ENCODE measurements around the gene ARMH4. TPM values are rescaled to one million over a fixed set of nuclear protein-coding genes. Genes with fewer than 3 reads are reported as not detected.

ARMH4 gene
- total RNA-seq, 1 experiment from 2014 or later, result 1.8 TPM

DNA sequence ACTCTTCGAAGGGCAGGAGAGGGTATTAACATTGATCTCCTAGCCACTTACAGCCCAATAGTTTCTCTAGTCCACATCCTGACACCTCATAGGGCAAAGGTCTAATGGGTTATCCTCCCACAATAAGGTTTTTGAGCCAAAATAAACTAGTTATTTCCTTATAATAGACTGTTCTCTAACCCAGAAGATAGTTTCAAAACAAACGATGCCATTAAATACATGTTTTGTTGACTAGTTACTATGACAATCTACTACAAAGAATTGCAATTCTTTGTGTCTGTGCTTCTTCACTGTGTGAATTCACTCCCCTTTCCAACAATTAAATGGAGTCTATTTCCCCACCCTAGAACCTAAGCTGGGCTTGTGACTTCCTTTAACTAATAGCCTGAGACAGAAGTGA is 41.5 kb upstream of the ARMH4 start:
- intact Hi-C loops (cut with micrococcal nuclease; ENCODE audit: unreplicated experiment) (no loop called here), in situ Hi-C loops (cut with HindIII; ENCODE audit: low pct_unique_long_range_greater_than_20kb, low sequenced_read_pairs) (no loop called here)
- TF ChIP-seq SIN3A (IDR thresholded peaks at IDR 0.05; ENCODE audit: borderline replicate concordance, insufficient read depth, low read depth, low read length), result no peak
- ATAC-seq (no peak), DNase-seq (ENCODE audit: low read depth, low spot score) (no peak)
- H3K4me3 ChIP-seq (ENCODE audit: low read depth in 2 of 2, low read length in 2 of 2), result no peak overlapping the region
- no peaks in the 10 kb centered on the region for H3K27me3 ChIP-seq (ENCODE audit: control insufficient read depth, insufficient read depth, low read length)
- no peaks in the 10 kb centered on the region for H3K4me1 ChIP-seq (ENCODE audit: control insufficient read depth, insufficient read depth, low read length)
- ChIA-PET POLR2A (no interaction called here), CTCF (interaction anchor here (0.6 kb wide), 1 partner anchor 49 kb away, joined by 4 read pairs; no protein-coding TSS in a partner anchor)
- H3K36me3 ChIP-seq (ENCODE audit: control insufficient read depth, insufficient read depth, low read length), result no peaks in the 10 kb centered on the region
- no peak overlapping the region for H3K27ac ChIP-seq (ENCODE audit: low read length)
- BruUV-seq (replicated peaks), result no TSS peak
- H3K9me3 ChIP-seq (ENCODE audit: control insufficient read depth, insufficient read depth, low read depth, low read length), result no peaks in the 10 kb centered on the region

- H3K4me3 ChIP-seq (ENCODE audit: low read depth in 2 of 2, low read length in 2 of 2), result no peak overlapping the region
- ATAC-seq (no peak), DNase-seq (ENCODE audit: low read depth, low spot score) (no peak)
- H3K27me3 ChIP-seq (ENCODE audit: control insufficient read depth, insufficient read depth, low read length), result no peaks in the 10 kb centered on the region
- in situ Hi-C loops (cut with HindIII; ENCODE audit: low pct_unique_long_range_greater_than_20kb, low sequenced_read_pairs) (no loop called here), intact Hi-C loops (cut with micrococcal nuclease; ENCODE audit: unreplicated experiment) (no loop called here)
- H3K36me3 ChIP-seq (ENCODE audit: control insufficient read depth, insufficient read depth, low read length), result no peaks in the 10 kb centered on the region
- ChIA-PET CTCF (no interaction called here), POLR2A (no interaction called here)
- TF ChIP-seq SIN3A (IDR thresholded peaks at IDR 0.05; ENCODE audit: borderline replicate concordance, insufficient read depth, low read depth, low read length) (no peak), TCF7L2 (IDR thresholded peaks at IDR 0.05; ENCODE audit: low read depth, low read length) (no peak), POLR2AphosphoS5 (IDR thresholded peaks at IDR 0.05; ENCODE audit: low read depth, low read length) (no peak)
- TF ChIP-seq, protein P1, sequence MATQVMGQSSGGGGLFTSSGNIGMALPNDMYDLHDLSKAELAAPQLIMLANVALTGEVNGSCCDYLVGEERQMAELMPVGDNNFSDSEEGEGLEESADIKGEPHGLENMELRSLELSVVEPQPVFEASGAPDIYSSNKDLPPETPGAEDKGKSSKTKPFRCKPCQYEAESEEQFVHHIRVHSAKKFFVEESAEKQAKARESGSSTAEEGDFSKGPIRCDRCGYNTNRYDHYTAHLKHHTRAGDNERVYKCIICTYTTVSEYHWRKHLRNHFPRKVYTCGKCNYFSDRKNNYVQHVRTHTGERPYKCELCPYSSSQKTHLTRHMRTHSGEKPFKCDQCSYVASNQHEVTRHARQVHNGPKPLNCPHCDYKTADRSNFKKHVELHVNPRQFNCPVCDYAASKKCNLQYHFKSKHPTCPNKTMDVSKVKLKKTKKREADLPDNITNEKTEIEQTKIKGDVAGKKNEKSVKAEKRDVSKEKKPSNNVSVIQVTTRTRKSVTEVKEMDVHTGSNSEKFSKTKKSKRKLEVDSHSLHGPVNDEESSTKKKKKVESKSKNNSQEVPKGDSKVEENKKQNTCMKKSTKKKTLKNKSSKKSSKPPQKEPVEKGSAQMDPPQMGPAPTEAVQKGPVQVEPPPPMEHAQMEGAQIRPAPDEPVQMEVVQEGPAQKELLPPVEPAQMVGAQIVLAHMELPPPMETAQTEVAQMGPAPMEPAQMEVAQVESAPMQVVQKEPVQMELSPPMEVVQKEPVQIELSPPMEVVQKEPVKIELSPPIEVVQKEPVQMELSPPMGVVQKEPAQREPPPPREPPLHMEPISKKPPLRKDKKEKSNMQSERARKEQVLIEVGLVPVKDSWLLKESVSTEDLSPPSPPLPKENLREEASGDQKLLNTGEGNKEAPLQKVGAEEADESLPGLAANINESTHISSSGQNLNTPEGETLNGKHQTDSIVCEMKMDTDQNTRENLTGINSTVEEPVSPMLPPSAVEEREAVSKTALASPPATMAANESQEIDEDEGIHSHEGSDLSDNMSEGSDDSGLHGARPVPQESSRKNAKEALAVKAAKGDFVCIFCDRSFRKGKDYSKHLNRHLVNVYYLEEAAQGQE (IDR thresholded peaks at IDR 0.05; ENCODE audit: insufficient read depth in 1 of 2, low read depth in 2 of 2, low read length in 1 of 2), result no peak
- TF ChIP-seq, protein P2, sequence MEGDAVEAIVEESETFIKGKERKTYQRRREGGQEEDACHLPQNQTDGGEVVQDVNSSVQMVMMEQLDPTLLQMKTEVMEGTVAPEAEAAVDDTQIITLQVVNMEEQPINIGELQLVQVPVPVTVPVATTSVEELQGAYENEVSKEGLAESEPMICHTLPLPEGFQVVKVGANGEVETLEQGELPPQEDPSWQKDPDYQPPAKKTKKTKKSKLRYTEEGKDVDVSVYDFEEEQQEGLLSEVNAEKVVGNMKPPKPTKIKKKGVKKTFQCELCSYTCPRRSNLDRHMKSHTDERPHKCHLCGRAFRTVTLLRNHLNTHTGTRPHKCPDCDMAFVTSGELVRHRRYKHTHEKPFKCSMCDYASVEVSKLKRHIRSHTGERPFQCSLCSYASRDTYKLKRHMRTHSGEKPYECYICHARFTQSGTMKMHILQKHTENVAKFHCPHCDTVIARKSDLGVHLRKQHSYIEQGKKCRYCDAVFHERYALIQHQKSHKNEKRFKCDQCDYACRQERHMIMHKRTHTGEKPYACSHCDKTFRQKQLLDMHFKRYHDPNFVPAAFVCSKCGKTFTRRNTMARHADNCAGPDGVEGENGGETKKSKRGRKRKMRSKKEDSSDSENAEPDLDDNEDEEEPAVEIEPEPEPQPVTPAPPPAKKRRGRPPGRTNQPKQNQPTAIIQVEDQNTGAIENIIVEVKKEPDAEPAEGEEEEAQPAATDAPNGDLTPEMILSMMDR (IDR thresholded peaks at IDR 0.05), result no peak
- no peaks in the 10 kb centered on the region for H3K9me3 ChIP-seq (ENCODE audit: control insufficient read depth, insufficient read depth, low read depth, low read length)
- H3K27ac ChIP-seq (ENCODE audit: low read length), result no peak overlapping the region
- H3K4me1 ChIP-seq (ENCODE audit: control insufficient read depth, insufficient read depth, low read length), result no peaks in the 10 kb centered on the region
- no TSS peak for BruUV-seq (replicated peaks)
Observed at GRCh38 chr14:58191763-58192601, 40.0 kb upstream of the ARMH4 start.

- no peak overlapping the region for H3K4me3 ChIP-seq (ENCODE audit: low read depth in 2 of 2, low read length in 2 of 2)
- no peak overlapping the region for H3K27ac ChIP-seq (ENCODE audit: low read length)
- no peaks in the 10 kb centered on the region for H3K4me1 ChIP-seq (ENCODE audit: control insufficient read depth, insufficient read depth, low read length)
- DNase-seq (ENCODE audit: low read depth, low spot score) (no peak), ATAC-seq (no peak)
- in situ Hi-C loops (cut with HindIII; ENCODE audit: low pct_unique_long_range_greater_than_20kb, low sequenced_read_pairs), result no loop called here
- no peaks in the 10 kb centered on the region for H3K9me3 ChIP-seq (ENCODE audit: control insufficient read depth, insufficient read depth, low read depth, low read length)
- CTCF ChIA-PET, result no interaction called here
- no TSS peak for BruUV-seq (replicated peaks)
- no peaks in the 10 kb centered on the region for H3K36me3 ChIP-seq (ENCODE audit: control insufficient read depth, insufficient read depth, low read length)
- no peaks in the 10 kb centered on the region for H3K27me3 ChIP-seq (ENCODE audit: control insufficient read depth, insufficient read depth, low read length)
- POLR2A ChIA-PET, result no interaction called here
- TF ChIP-seq POLR2AphosphoS5 (IDR thresholded peaks at IDR 0.05; ENCODE audit: low read depth, low read length) (no peak), TCF7L2 (IDR thresholded peaks at IDR 0.05; ENCODE audit: low read depth, low read length) (no peak), SIN3A (IDR thresholded peaks at IDR 0.05; ENCODE audit: borderline replicate concordance, insufficient read depth, low read depth, low read length) (no peak)
- TF ChIP-seq, protein P2 (IDR thresholded peaks at IDR 0.05), result no peak
- TF ChIP-seq, protein P1 (IDR thresholded peaks at IDR 0.05; ENCODE audit: insufficient read depth in 1 of 2, low read depth in 2 of 2, low read length in 1 of 2), result no peak
- intact Hi-C loops (cut with micrococcal nuclease; ENCODE audit: unreplicated experiment), result no loop called here
Observed at GRCh38 chr14:58189176-58189575, 37.2 kb upstream of the ARMH4 start.

Measured in Panc1 (cell line).